Neural progenitor cell (in vitro differentiated cells): ENCODE measurements around the gene WDR5.

Source experiments
- CTCF ChIP-seq: fragments of 200-600 bp; sonication (generic); IDR thresholded peaks from 2 replicates; pipeline ENCODE4 v1.5.1; 2017; ENCODE audit warnings: antibody characterized with exemption, mild to moderate bottlenecking
- EZH2 ChIP-seq: fragments of 200-600 bp; sonication (generic); IDR thresholded peaks from 2 replicates; pipeline ENCODE4 v1.6.1; 2017; ENCODE audit warnings: antibody characterized with exemption, mild to moderate bottlenecking, moderate library complexity

GRCh38 chr9:134192951-134193731 lies 57.3 kb downstream of the WDR5 start:
- no peak for TF ChIP-seq EZH2
- no peak for TF ChIP-seq CTCF
